Activated B cell treated with CpG ODN at 0.5 μM for 24 hours (primary cell): Measurements from ENCODE around the gene NLRX1. TPM values are rescaled to one million over a fixed set of nuclear protein-coding genes. Genes with fewer than 3 reads are reported as not detected.
"Not testable (repeated sequence)": the region's sequence is repeated elsewhere in the genome, so short reads cannot be mapped to it uniquely, and the experiment has no call there.

Experiments
- ATAC-seq: fragments of 200-7000 bp; cut with Tn5 transposase; one replicate; pipeline ENCODE4 v1.10.0; 2021; ENCODE audit warnings: low read depth, mild to moderate bottlenecking, moderate library complexity
- CTCF ChIA-PET: fragments of 350-600 bp; sonication (Branson Sonifier 250); formaldehyde crosslinking; loops from one replicate; lab custom pipeline; 2021; ENCODE audit warnings: antibody characterized with exemption; lab: Charles Lee
- POLR2A ChIA-PET: fragments of 350-600 bp; sonication (Branson Sonifier 250); formaldehyde crosslinking; loops from one replicate; lab custom pipeline; 2021; ENCODE audit warnings: antibody characterized with exemption; lab: Charles Lee
- DNase-seq: peaks from one replicate; pipeline ENCODE4 v3.0.0; 2022
- H3K27ac Mint-ChIP-seq: one replicate; pipeline ENCODE4 v1.8.0; 2020; ENCODE audit warnings: mixed read lengths
- H3K27me3 Mint-ChIP-seq: one replicate; pipeline ENCODE4 v1.8.0; 2021; ENCODE audit warnings: mixed read lengths
- H3K36me3 Mint-ChIP-seq: one replicate; pipeline ENCODE4 v1.8.0; 2021; ENCODE audit warnings: low read depth, mixed read lengths
- H3K4me1 Mint-ChIP-seq: one replicate; pipeline ENCODE4 v1.8.0; 2021; ENCODE audit warnings: mixed read lengths
- H3K4me3 Mint-ChIP-seq: one replicate; pipeline ENCODE4 v1.8.0; 2020; ENCODE audit warnings: mild to moderate bottlenecking, mixed read lengths
- H3K9me3 Mint-ChIP-seq: one replicate; pipeline ENCODE4 v1.8.0; 2020; ENCODE audit warnings: mixed read lengths
- intact Hi-C: fragments of 100-400 bp; cut with micrococcal nuclease; formaldehyde crosslinking; loops from one replicate; pipeline ENCODE4 v1.15.1; 2024
- total RNA-seq: library from RNA; stranded (reverse); gene quantifications from 2 replicates; pipeline ENCODE4 v1.2.3, GENCODE V29; 2022
- TF ChIP-seq, protein P1 (sequence below): fragments of 200-600 bp; IDR thresholded peaks from one replicate; pipeline ENCODE4 v1.8.0; 2022; ENCODE audit warnings: antibody characterized with exemption, mild to moderate bottlenecking

NLRX1 gene
- total RNA-seq, 1 donor from 2014 or later: 9.8 TPM

DNA sequence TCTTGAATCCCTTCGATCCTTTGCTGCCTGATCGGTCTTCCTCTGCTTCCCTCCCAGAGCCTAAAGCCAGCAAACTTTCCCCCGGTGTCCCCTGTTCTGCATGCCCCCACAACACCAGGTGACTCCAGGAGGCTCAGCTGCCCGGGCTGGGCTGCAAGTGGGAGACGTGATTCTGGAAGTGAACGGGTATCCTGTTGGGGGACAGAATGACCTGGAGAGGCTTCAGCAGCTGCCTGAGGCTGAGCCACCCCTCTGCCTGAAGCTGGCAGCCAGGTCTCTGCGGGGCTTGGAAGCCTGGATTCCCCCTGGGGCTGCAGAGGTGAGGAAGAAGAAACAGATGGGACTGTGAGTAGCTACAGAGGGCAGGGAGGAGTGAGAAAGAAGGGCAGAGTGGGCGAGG lies 20.4 kb downstream of the NLRX1 start:
- ATAC-seq: no peak
- peaks cover 9% of the 10 kb centered on the region for H3K27me3 Mint-ChIP-seq
- POLR2A ChIA-PET: no interaction called here
- TF ChIP-seq, protein P1, sequence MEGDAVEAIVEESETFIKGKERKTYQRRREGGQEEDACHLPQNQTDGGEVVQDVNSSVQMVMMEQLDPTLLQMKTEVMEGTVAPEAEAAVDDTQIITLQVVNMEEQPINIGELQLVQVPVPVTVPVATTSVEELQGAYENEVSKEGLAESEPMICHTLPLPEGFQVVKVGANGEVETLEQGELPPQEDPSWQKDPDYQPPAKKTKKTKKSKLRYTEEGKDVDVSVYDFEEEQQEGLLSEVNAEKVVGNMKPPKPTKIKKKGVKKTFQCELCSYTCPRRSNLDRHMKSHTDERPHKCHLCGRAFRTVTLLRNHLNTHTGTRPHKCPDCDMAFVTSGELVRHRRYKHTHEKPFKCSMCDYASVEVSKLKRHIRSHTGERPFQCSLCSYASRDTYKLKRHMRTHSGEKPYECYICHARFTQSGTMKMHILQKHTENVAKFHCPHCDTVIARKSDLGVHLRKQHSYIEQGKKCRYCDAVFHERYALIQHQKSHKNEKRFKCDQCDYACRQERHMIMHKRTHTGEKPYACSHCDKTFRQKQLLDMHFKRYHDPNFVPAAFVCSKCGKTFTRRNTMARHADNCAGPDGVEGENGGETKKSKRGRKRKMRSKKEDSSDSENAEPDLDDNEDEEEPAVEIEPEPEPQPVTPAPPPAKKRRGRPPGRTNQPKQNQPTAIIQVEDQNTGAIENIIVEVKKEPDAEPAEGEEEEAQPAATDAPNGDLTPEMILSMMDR: no peak
- no peak overlapping the region for H3K4me3 Mint-ChIP-seq
- no peaks in the 10 kb centered on the region for H3K36me3 Mint-ChIP-seq
- peaks cover 8% of the 10 kb centered on the region for H3K4me1 Mint-ChIP-seq
- CTCF ChIA-PET: no interaction called here
- DNase-seq: no peak
- H3K27ac Mint-ChIP-seq: no peak overlapping the region
- intact Hi-C loops: no loop called here
- H3K9me3 Mint-ChIP-seq: no peaks in the 10 kb centered on the region

DNA sequence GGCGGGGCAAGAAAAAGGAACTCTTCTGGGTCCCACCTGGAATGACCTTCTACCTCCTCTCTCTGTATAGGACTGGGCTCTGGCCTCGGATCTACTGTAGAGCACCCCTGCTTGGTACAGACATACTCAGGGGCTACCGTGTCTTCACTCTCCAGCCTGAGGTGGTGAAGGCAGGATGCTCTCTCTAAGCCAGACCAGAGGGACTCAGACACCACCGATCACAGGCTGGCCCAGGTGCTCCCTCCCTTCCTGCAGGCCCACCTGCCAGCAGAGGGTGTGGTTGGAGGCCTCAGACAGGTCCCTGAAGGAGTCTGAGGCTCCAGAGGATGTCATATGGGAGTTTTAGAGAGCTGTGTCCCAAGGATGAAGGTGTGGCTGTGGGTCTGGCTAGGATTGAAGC lies 20.9 kb downstream of the NLRX1 start:
- ChIA-PET CTCF (no interaction called here), POLR2A (no interaction called here)
- no peak overlapping the region for H3K27ac Mint-ChIP-seq
- H3K9me3 Mint-ChIP-seq: no peaks in the 10 kb centered on the region
- TF ChIP-seq, protein P1: no peak
- no peak overlapping the region for H3K4me3 Mint-ChIP-seq
- no peaks in the 10 kb centered on the region for H3K36me3 Mint-ChIP-seq
- H3K4me1 Mint-ChIP-seq: peaks cover 5% of the 10 kb centered on the region
- ATAC-seq: no peak
- DNase-seq: no peak
- intact Hi-C loops: no loop called here
- H3K27me3 Mint-ChIP-seq: peaks cover 9% of the 10 kb centered on the region

DNA sequence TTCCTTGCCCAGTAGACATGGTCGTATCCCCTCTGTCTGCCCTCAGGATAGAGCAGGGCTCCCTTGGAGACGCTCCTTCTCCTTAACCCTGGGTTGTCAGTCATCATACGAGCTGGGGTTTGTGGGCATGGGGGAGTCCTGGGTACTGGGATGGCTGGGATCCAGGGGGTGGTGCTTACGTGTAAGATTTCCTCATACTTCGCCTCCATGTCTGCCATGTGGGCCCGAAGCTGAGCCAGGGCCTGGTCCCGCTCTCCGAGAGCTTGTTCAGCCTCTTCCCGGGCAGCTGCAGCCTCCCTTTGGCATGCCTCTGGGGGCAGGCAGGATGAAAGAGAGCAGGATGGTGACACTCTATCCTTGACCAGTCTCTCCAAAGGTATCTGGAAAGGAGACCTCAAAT lies 22.0 kb downstream of the NLRX1 start:
- intact Hi-C loops: no loop called here

DNA sequence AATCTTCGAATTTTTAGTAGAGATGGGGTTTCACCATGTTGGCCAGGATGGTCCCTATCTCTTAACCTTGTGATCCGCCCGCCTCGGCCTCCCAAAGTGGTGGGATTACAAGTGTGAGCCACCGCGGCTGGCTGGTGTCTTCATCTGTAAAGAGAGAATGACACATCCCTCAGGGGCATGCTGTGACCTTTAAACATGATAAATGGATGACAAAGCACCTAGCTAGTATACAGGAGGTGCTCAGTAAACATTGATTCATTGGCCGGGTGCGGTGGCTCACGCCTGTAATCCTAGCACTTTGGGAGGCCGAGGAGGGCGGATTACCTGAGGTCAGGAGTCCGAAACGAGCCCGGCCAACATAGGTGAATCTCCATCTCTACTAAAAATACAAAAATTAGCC lies 22.7 kb downstream of the NLRX1 start:
- DNase-seq, H3K27ac Mint-ChIP-seq, H3K4me3 Mint-ChIP-seq, H3K36me3 Mint-ChIP-seq, ATAC-seq, H3K9me3 Mint-ChIP-seq, intact Hi-C loops, H3K4me1 Mint-ChIP-seq, H3K27me3 Mint-ChIP-seq, POLR2A ChIA-PET: not testable (repeated sequence)
- CTCF ChIA-PET: interaction anchor here (1.5 kb wide), 1 partner anchor 106 kb away, joined by 5 read pairs; the partner anchor contains the start of gene HMBS

More for the DNA sequence above, 22.0 kb downstream of the NLRX1 start:
- peaks cover 9% of the 10 kb centered on the region for H3K27me3 Mint-ChIP-seq
- no peak overlapping the region for H3K4me3 Mint-ChIP-seq
- H3K4me1 Mint-ChIP-seq: no peaks in the 10 kb centered on the region
- no peaks in the 10 kb centered on the region for H3K9me3 Mint-ChIP-seq
- ChIA-PET POLR2A (no interaction called here), CTCF (no interaction called here)
- no peak overlapping the region for H3K27ac Mint-ChIP-seq
- ATAC-seq (no peak), DNase-seq (no peak)
- H3K36me3 Mint-ChIP-seq: no peaks in the 10 kb centered on the region
- TF ChIP-seq, protein P1: no peak

DNA sequence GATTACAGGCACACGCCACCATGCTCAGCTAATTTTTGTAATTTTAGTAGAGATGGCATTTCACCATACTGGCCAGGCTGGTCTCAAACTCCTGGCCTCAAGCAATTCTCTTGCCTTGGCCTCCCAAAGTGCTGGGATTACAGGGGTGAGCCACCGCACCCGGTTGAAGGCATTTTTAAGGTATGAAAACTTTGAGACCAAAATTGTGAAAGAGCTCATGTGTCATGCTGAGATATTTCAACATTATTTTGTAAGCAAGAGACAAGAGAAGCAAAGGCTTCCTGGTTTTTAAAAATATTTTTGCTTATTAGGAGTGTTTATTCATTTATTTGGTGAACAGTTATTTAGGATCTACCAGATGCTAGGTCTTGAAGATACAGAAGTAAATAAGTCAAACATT lies 23.6 kb downstream of the NLRX1 start:
- peaks cover 2% of the 10 kb centered on the region for H3K27me3 Mint-ChIP-seq
- intact Hi-C loops: no loop called here
- DNase-seq (no peak), ATAC-seq (no peak)
- no peak overlapping the region for H3K27ac Mint-ChIP-seq
- TF ChIP-seq, protein P1: no peak
- no peaks in the 10 kb centered on the region for H3K9me3 Mint-ChIP-seq
- no peaks in the 10 kb centered on the region for H3K36me3 Mint-ChIP-seq
- ChIA-PET CTCF (interaction anchor here (1.5 kb wide), 1 partner anchor 107 kb away, joined by 5 read pairs; the partner anchor contains the start of gene HMBS), POLR2A (no interaction called here)
- peaks cover 5% of the 10 kb centered on the region for H3K4me1 Mint-ChIP-seq
- no peak overlapping the region for H3K4me3 Mint-ChIP-seq

DNA sequence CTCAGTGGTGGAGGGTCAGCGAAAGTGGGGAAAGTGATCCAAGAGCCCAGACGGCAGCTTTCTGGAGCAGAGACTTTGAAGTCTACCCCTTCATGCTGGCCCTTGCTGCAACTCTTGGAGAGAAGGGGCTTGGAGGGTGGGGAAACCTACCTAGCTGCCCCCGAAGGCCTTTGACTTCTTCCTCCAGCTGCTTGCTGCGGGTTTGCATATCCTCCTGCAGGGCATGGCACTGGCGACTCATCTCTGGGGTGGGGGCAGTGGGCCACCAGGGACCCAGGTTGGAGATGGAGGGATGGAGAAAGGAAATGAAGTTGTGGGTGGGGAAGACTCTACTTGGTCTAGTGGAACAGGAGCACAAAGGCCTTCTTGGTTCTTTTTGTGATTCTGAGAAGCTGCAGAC lies 24.5 kb downstream of the NLRX1 start:
- no peaks in the 10 kb centered on the region for H3K9me3 Mint-ChIP-seq
- no peaks in the 10 kb centered on the region for H3K27me3 Mint-ChIP-seq
- TF ChIP-seq, protein P1: no peak
- DNase-seq (no peak), ATAC-seq (no peak)
- POLR2A ChIA-PET: no interaction called here
- no peak overlapping the region for H3K4me3 Mint-ChIP-seq
- CTCF ChIA-PET: interaction anchor here (1.3 kb wide), 1 partner anchor 24 kb away, joined by 4 read pairs; the partner anchor contains the start of gene NLRX1
- H3K36me3 Mint-ChIP-seq: no peaks in the 10 kb centered on the region
- peaks cover 5% of the 10 kb centered on the region for H3K4me1 Mint-ChIP-seq
- intact Hi-C loops: no loop called here
- H3K27ac Mint-ChIP-seq: no peak overlapping the region
